Right renal cortex interstitium (tissue), 3 donors: Measurements from ENCODE around the gene IL18R1. TPM values are rescaled to one million over a fixed set of nuclear protein-coding genes. Genes with fewer than 3 reads are reported as not detected.

ENCODE experiments used
- DNase-seq, 3 donors: peaks; one replicate each; pipeline ENCODE4 v3.0.0-alpha.2; 2013; ENCODE audit warnings: low read depth in 3 of 3, low spot score in 2 of 3
- polyA plus RNA-seq, 3 donors: library from polyadenylated mRNA; unstranded; fragments of 120-200 nt; gene quantifications; one replicate each; pipeline ENCODE4 v1.2.1, GENCODE V29; 2013; ENCODE audit not compliant: insufficient read length in 3 of 3

The IL18R1 gene
- polyA plus RNA-seq, 3 donors: 2.1 to 2.7 (median 2.5) TPM

GRCh38 chr2:102427249-102427648 is 71.7 kb downstream of the IL18R1 start:
- no peak for DNase-seq

- DNase-seq: no peak
These were observed 73.0 kb downstream of the IL18R1 start for GRCh38 chr2:102428573-102428972.

DNA sequence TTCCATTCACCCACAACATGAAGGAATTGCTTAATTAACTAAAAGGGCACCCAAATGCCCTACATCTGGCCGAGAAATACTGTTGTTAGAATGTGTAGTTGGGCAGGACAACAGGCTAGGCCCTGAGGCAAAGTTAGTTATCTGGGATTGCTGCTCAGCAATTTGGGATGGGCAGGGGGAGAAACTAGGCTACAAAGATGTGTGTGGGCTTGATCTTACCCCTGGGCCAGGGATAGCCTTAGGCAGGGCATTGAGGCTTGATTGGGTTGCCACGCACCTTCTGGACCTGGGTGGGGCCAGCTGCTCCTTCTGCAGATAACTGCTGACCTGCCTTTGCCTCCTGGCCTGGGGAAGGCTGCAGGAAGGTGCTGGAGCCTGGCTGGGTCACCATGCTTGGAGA is 76.8 kb downstream of the IL18R1 start:
- DNase-seq: no peak

GRCh38 chr2:102433973-102434654 is 78.5 kb downstream of the IL18R1 start:
- DNase-seq: no peak

GRCh38 chr2:102434655-102435381 is 79.2 kb downstream of the IL18R1 start:
- DNase-seq: no peak

DNA sequence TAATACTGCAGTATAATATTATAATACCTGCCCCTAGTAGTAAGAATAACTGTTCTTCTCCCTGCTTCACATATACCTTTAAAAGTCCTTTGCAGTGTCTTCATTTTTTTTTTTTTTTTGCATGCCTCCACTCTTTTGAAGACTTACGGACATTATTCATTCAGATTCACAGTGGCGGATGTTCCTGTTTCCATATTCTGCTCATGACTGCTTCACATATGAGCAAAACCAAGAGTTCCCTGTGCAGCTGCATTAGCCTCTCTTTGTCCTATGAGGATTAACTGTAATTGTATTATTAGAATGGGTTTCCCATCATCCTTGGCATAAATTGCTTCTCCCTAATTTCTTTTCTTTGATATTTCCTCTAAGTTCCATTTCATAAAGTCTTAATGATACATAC is 80.1 kb downstream of the IL18R1 start:
- DNase-seq: no peak

DNA sequence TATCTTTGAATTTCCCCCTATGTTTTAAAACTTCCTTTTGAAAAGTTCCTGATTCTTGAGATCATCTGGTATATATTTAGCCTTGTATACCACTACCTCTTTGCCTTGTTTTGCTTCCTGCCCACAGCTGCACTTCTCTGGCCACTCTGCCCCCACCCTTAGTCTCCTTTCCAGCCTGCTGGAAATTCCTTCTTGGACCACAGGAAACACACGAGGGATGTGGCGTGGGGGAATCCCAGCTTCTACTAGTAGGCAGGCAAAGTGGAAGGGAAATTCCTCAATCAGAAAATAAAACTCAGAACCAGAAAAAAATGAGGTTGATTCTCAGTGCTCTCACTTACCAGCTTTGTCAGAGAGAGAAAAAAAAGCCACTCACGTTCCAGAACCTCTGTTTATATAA is 80.7 kb downstream of the IL18R1 start:
- no peak for DNase-seq

DNA sequence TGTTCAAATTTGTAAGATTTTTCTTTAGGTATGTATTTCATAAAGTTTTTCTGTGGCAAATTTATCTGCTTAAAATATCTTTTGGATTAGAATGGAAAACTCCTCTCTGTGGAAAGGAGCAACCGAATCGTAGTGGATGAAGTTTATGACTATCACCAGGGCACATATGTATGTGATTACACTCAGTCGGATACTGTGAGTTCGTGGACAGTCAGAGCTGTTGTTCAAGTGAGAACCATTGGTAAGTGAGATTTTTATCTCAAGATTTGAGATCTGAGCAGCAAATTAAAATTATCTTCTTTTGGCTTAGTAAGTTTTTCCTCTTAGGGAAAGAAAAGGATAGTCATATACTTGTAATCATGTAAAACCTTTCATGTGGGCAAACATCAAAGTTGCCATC is 81.5 kb downstream of the IL18R1 start:
- DNase-seq: no peak

GRCh38 chr2:102438111-102438510 is 82.5 kb downstream of the IL18R1 start:
- DNase-seq: no peak

GRCh38 chr2:102438578-102438977 is 83.0 kb downstream of the IL18R1 start:
- no peak for DNase-seq

DNA sequence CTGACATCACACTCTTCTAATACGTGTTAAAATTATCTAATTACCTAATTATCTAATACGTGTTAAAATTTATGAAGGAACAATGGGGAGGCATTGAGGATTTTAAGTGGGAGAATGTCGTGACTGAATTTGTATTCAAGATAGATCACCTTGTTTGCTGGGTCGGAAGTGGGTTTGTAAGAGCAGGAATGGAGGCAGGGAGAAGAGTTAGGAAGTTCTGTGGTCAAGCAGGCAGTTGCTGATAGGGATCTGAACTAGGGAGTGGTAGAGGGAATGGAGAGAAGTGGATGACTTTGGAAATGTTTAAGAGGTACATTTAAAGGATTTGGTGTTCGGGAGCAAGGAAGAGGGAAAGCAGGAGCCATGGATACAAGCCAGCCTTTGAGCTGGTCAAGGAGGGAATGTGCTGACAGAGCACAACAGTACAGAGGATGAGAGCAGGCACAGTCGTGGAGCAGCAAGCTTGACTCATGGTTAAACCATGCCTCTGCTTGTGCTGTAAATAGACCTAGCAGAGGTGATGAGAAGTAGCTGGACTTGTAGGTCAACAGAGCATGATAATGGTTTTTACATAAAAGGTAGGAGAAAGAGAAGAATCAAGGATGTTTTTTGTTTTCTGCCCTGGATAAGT is 83.6 kb downstream of the IL18R1 start:
- no peak for DNase-seq

GRCh38 chr2:102442967-102443828 is 87.6 kb downstream of the IL18R1 start:
- DNase-seq: peak in 1 of 3 donors; percentile 5

- DNase-seq: no peak
These were observed 88.6 kb downstream of the IL18R1 start for GRCh38 chr2:102444233-102444632.

GRCh38 chr2:102446936-102447335 is 91.3 kb downstream of the IL18R1 start:
- DNase-seq: no peak

Other genes with a start within 250 kb of the IL18R1 start
- 10 to 100 TPM; 29.6 to 37.2 (median 37.1) TPM for gene IL1R1, start 213.1 kb upstream of the IL18R1 start, polyA plus RNA-seq
- 1 to 10 TPM in 1 of 3 donors, under 1 TPM in 2; 0.83 to 1.1 (median 0.96) TPM for gene IL1RL2, start 168.8 kb upstream of the IL18R1 start, polyA plus RNA-seq
- 1 to 10 TPM in 1 of 3 donors, under 1 TPM in 2; 0.54 to 1.8 (median 0.58) TPM for gene IL1RL1, start 44.2 kb upstream of the IL18R1 start, polyA plus RNA-seq
- gene IL18RAP, start 67.4 kb downstream of the IL18R1 start, polyA plus RNA-seq: under 1 TPM; 0.22 to 0.44 (median 0.29) TPM
- gene SLC9A4, start 117.4 kb downstream of the IL18R1 start, polyA plus RNA-seq: 1 to 10 TPM; 6.1 to 8.5 (median 8.1) TPM